H1 (cell line): ENCODE results near the gene NDUFA5. TPM values are rescaled to one million over a fixed set of nuclear protein-coding genes. Genes with fewer than 3 reads are reported as not detected.

Experiments used
- CREB1 ChIP-seq: IDR thresholded peaks from 2 replicates; pipeline ENCODE4 v1.6.1; 2012; ENCODE audit warnings: inconsistent platforms
- POU5F1 ChIP-seq: IDR thresholded peaks from 2 replicates; pipeline ENCODE4 v1.6.1; 2011; ENCODE audit warnings: low read depth, mild to moderate bottlenecking, low read length, moderate library complexity
- SIX5 ChIP-seq: IDR thresholded peaks from 2 replicates; pipeline ENCODE4 v1.6.1; 2011; ENCODE audit warnings: mild to moderate bottlenecking, low read depth, low read length
- SP4 ChIP-seq: IDR thresholded peaks from 2 replicates; pipeline ENCODE4 v1.6.1; 2012; ENCODE audit warnings: low read length, inconsistent platforms
- polyA plus RNA-seq, 7 experiments: library from polyadenylated mRNA; depleted of rRNA in 3 of 7; stranded (reverse) in 5 of 7; unstranded in 2 of 7; fragments of >200 nt in 5 of 7; fragments of 200-250 nt in 2 of 7; gene quantifications; 1 replicate in 5 of 7; 2 replicates in 1 of 7; 4 replicates in 1 of 7; pipeline versions ENCODE4 v1.2.1 to v1.2.3, GENCODE V29; 2011 to 2013; ENCODE audit warnings: missing spikeins in 2 of 7, mixed read lengths in 2 of 7
- total RNA-seq: library from RNA; stranded (reverse); fragmentation: NEBNext Ultra II Directional; extraction: Animal tissue kit (Norgen Biotek cat#: 25700); gene quantifications from 2 replicates; pipeline ENCODE4 v1.2.1, GENCODE V29; 2021

NDUFA5 gene
- total and polyA plus RNA-seq, 2 of the 8 experiments (the other 6 are each of a cell fraction or from before 2014, with no cell fraction given), result 7.6 to 76.3 TPM

GRCh38 chr7:123535517-123535916, 22.1 kb downstream of the NDUFA5 start (continued):
- no peak for TF ChIP-seq CREB1
- TF ChIP-seq POU5F1, result no peak
- no peak for TF ChIP-seq SIX5
- no peak for TF ChIP-seq SP4
